ENCODE measurements around the gene PELI2. TPM values are rescaled to one million over a fixed set of nuclear protein-coding genes. Genes with fewer than 3 reads are reported as not detected.

PELI2 gene
- total RNA-seq, 1 experiment from 2014 or later: 9.3 TPM

DNA sequence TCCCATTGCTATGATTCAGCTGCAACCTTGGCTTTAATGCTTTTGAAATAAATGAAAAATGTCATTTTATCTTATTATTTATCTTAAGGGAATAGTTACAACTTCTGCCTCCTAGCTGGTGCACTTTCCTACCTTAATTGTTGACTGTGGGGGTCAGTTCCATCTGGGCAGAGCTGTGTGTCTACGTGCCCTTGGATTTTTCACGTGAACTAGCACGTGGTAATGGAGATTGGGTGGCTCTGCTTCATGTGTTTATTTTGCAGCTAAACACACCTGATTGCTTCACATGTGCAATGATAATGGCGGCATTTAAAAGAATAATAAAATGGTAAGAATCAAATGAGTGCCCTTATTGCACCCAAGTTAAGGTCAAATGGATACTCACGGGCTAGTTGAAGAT, 10.6 kb upstream of the PELI2 start:
- no peaks in the 10 kb centered on the region for H3K36me3 ChIP-seq
- DNase-seq: no peak
- no peaks in the 10 kb centered on the region for H3K4me1 ChIP-seq
- H3K27me3 ChIP-seq: no peaks in the 10 kb centered on the region
- no peak overlapping the region for H3K27ac ChIP-seq
- no peaks in the 10 kb centered on the region for H3K9me3 ChIP-seq (replicated peaks)
- no peak overlapping the region for H3K4me3 ChIP-seq

DNA sequence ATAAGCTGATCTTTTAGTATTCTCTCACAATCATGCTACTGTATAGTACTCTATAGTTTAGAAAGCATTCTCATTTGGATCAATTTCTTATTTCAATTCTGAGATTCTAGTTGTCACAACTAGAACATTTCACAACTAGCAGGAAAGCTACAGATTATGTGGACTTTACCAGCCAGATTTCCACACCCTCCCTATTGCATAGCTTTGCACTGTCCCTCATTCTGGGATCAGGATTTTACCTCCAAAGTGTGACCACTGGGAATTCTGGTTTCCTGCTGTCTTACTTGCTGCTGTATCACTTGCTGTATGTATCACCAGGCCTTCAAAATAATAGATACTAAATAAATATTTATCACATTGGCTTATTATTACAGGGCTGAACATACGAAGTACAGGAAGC, 10.2 kb upstream of the PELI2 start:
- Histone ChIP-seq H3K27me3 (no peaks in the 10 kb centered on the region), H3K4me3 (no peak overlapping the region), H3K27ac (no peak overlapping the region), H3K9me3 (replicated peaks) (no peaks in the 10 kb centered on the region), H3K4me1 (no peaks in the 10 kb centered on the region), H3K36me3 (no peaks in the 10 kb centered on the region)
- no peak for DNase-seq

DNA sequence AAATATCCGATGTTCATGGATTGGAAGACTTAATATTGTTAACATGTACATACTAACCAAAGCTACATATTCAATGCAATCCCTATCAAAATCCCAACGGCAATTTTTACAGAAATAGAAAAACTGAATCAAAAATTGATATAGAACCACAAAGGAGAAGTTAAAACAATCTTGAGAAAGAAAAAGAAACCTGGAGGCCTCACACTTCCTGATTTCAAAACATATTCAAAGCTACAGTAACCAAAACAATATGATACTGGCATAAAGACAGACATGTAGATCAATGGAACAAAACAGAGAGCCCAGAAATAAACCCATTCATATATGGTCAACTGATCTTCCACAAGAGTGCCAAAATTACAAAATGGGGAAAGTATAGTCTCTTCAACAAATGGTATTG, 5.4 kb upstream of the PELI2 start:
- Histone ChIP-seq H3K4me3 (no peak overlapping the region), H3K9me3 (replicated peaks) (no peaks in the 10 kb centered on the region), H3K4me1 (no peaks in the 10 kb centered on the region), H3K36me3 (no peaks in the 10 kb centered on the region), H3K27ac (no peak overlapping the region), H3K27me3 (no peaks in the 10 kb centered on the region)
- no peak for DNase-seq

DNA sequence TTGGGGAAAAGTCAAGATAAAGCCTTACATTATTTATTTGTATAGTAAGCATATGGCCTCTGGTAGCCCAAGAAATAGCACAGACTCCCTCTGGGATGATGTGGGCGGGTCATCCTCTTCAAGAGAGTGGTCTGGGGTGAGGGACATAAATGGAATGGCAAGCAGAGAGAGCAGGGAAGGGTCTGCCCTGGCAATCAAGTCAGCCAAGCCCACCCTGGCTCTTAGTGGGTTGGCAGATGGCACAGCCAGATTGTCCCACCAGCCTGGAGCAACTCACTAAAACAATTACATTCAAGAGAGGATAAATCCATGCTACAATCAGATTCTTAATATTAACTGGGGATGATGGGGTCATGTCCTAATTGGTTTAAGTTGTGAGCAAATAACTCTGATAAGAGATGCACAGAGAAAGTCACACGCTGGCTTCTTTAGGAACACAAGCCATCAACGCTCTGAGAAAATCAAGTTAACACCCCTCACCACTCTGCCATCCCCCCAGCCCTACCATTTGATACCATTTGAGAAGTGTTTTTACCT, 2.8 kb upstream of the PELI2 start:
- no peak for DNase-seq
- no peaks in the 10 kb centered on the region for H3K9me3 ChIP-seq (replicated peaks)
- H3K4me1 ChIP-seq: no peaks in the 10 kb centered on the region
- H3K4me3 ChIP-seq: no peak overlapping the region
- no peaks in the 10 kb centered on the region for H3K27me3 ChIP-seq
- no peak overlapping the region for H3K27ac ChIP-seq
- no peaks in the 10 kb centered on the region for H3K36me3 ChIP-seq

DNA sequence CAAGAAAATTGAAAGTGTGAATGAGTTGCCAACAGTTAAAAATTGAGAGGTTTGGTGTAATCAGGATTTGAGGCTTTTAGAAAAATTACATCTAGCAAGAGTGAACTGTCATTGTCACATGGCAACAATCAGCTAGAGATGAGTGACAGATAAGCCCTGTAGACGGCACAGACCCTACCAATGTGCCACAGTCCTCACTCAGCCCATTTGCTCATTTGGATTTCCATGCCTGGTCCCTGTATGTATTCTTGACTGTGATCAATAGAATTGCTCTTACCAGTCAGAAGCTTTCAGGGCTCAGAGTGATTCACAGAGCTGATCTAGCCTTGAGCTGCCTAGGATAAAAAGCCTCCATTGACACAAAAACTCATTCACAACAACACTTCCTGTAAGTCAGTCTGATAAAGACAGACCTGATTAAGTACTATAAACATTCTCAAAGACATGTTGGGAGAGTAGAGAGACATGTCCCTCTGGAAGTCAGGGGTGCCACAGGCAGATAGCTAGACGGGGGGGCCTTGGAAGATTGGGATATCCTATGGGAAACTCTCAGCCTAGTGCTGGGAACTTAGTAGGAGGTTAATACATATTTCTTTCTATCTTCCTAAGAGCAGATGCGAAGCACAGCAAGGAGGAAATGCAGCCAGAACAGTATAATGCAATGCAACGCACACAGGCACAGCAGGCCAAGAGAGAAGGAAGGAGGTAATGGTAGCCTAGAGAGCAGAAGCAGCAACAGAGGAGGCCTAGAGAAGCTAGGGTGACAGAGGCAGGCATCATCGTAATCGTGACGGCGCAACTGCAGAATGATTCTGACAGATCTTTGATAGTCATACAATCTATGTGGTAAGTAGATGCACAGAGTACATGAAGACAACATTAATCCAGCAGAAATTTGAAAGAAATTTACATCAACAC, 2.0 kb upstream of the PELI2 start:
- DNase-seq: no peak
- no peak overlapping the region for H3K27ac ChIP-seq
- H3K4me3 ChIP-seq: no peak overlapping the region
- H3K9me3 ChIP-seq (replicated peaks): no peaks in the 10 kb centered on the region
- H3K27me3 ChIP-seq: no peaks in the 10 kb centered on the region
- H3K36me3 ChIP-seq: no peaks in the 10 kb centered on the region
- no peaks in the 10 kb centered on the region for H3K4me1 ChIP-seq

DNA sequence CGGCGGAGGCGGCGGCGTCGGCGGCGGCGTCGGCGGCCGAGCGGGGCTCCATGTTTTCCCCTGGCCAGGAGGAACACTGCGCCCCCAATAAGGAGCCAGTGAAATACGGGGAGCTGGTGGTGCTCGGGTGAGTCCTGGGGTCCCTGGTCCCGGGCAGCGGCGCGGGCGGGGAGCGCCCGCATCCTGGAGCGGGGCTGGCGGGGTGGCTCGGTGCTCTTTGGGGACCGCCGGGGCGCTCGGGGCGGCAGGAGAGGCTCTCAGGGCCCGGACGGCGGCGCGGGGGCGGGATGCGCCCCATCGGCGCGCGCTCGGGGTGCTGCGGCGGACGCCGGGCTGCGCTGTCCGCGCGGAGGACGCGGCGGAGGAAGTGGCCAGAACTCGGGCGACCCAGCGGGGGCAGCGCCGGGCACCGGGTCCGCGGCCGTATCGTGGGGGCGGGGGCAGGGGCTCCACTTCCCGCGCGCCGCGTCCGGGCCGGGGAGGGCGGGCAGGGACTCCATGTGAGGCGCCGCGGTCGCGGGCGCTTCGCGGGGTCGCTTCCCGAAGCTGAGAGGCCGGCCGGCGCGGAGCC, 485 bp downstream of the PELI2 start:
- no peaks in the 10 kb centered on the region for H3K4me1 ChIP-seq
- peak overlapping the region; percentile 86 for H3K4me3 ChIP-seq
- no peaks in the 10 kb centered on the region for H3K27me3 ChIP-seq
- no peaks in the 10 kb centered on the region for H3K36me3 ChIP-seq
- peak; percentile 9 to 40 for DNase-seq
- H3K27ac ChIP-seq: peak overlapping the region; percentile 43
- H3K9me3 ChIP-seq (replicated peaks): no peaks in the 10 kb centered on the region

DNA sequence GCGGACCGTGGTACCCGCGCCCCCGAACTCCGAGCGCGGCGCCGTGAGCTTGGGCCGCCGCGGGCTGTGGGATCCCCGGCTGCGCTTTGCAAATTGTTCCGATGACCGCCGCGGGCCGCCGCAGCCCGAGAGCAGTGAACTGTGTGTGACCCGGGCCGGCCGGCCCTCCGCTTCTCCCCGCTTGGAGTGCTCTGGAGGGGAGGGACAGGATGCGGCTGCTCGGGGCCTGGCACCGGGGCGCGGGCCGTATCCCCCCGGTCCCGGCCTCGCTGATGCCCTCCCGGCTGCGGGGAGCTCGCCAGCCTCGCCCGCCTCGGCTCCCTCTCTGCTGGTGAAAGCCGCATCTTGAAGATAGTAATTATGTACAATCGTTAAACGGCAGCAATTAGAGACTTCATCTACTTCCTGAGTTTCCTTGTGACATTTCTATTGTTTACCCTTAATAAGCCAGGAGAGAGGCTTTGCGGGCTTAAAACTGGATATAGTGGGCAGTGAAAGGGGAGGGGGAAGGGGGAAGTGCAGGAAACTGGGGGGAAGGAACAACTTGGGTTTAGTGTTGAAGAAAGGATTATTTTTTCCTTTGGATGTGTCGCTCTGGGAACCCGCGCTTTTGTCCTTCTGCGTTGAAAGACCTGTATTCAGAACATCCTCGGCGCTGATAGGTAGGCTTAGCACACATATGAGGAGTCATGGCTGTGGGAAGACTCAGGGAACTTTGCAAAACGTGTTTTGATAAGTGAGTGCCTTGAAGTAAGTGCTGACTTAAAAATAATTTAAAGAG, 1.2 kb downstream of the PELI2 start:
- Histone ChIP-seq H3K36me3 (no peaks in the 10 kb centered on the region), H3K4me3 (peak overlapping the region; percentile 86), H3K27ac (peak overlapping the region; percentile 43), H3K27me3 (no peaks in the 10 kb centered on the region), H3K9me3 (replicated peaks) (no peaks in the 10 kb centered on the region), H3K4me1 (no peaks in the 10 kb centered on the region)
- DNase-seq: peak; percentile 38 to 48

DNA sequence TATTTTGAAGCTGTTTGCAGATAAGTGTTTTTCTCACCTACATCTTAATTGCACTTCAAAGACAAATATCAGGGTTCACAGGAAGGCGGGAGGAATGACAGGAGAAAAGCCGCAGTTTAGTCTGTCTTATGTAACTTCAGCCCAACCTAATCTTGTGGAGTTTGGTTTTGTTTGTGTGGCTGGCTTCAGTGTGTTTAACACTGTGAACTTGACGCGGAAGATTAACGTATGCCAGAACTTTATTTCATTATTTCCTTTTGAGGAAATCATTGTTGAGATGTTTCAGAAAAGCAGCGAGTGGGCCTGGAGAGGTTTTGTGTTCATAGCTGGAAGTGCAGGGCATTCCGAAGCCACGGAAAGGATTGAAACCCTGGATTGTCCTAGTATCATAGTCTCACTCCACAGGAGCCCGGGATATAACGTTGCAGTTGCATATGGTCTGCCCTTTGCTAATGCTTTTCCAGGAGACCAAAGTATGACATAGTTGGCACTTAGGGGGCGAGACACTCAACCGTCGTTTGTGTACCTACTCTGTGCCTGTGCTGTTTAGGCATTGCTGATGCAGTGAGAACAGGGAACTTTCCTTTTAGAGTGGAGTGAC, 2.0 kb downstream of the PELI2 start:
- no peaks in the 10 kb centered on the region for H3K27me3 ChIP-seq
- no peak overlapping the region; the same call in 1 of the 2 replicates for H3K27ac ChIP-seq
- no peaks in the 10 kb centered on the region for H3K36me3 ChIP-seq
- H3K4me1 ChIP-seq: no peaks in the 10 kb centered on the region
- H3K9me3 ChIP-seq (replicated peaks): no peaks in the 10 kb centered on the region
- peak overlapping the region; percentile 86 for H3K4me3 ChIP-seq
- peak; percentile 9 to 42 for DNase-seq

DNA sequence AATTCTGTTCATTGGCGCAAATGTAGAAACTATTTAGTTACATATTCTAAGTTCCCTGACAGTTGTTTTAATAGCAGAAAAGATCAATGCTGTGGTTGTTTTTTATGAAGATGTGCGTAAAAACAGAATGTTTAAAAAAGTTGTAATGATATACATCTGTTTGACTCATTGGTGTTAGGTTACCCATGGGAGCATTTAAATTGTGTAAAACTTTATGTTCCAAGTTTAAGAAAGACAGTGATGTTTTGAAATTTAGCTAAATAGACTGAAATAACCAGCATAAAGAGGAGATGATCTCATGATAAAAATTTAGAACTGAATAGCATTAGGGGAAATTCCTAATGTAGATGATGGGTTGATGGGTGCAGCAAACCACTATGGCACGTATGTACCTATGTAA, 3.6 kb downstream of the PELI2 start:
- H3K9me3 ChIP-seq (replicated peaks): no peaks in the 10 kb centered on the region
- H3K36me3 ChIP-seq: no peaks in the 10 kb centered on the region
- H3K27ac ChIP-seq: no peak overlapping the region
- H3K4me3 ChIP-seq: no peak overlapping the region
- no peak for DNase-seq
- no peaks in the 10 kb centered on the region for H3K27me3 ChIP-seq
- H3K4me1 ChIP-seq: peaks cover 8% of the 10 kb centered on the region; the same call in 1 of the 2 replicates

DNA sequence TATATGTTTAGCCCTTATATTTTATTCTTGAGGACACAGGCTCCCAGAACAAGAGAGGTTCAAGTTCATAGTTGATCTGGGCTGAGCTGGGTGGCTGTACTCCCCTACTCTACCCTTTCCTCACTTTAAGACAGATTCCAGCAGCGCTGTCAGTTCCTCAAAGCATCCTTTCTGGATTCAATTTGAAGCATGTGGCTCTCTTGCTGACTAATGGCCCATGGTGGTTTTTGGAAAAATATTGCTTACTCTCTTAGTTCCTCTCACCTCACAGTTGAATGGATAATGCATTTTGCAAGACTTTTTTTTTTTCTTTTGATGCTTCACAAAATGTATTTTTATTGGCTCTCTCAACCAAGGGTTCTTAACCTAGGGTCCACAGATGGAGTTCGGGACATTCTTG, 4.1 kb downstream of the PELI2 start:
- Histone ChIP-seq H3K4me3 (no peak overlapping the region), H3K4me1 (peaks cover 8% of the 10 kb centered on the region; the same call in 1 of the 2 replicates), H3K36me3 (no peaks in the 10 kb centered on the region), H3K27me3 (no peaks in the 10 kb centered on the region), H3K9me3 (replicated peaks) (no peaks in the 10 kb centered on the region), H3K27ac (no peak overlapping the region)
- no peak for DNase-seq

DNA sequence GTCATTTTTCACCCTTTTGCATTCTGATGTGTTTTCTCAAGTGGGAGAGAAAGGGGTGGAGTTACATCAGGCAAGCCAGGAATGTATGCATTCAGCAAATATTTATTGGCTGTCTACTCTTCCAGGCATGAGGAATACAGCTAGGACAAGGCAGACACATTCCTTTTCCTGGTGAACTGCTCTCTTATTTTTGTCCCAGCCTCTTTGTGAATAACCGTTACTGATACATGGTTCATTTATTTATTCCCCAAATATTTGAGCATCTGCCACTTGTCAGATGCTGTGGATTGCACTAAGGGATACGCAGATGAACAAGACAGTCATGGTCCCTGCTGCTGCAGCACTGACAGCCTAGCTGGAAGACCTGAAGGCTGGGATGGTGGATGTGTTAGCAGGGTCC, 6.1 kb downstream of the PELI2 start:
- H3K4me1 ChIP-seq: peaks cover 8% of the 10 kb centered on the region; the same call in 1 of the 2 replicates
- no peak overlapping the region for H3K4me3 ChIP-seq
- no peaks in the 10 kb centered on the region for H3K9me3 ChIP-seq (replicated peaks)
- no peaks in the 10 kb centered on the region for H3K27me3 ChIP-seq
- no peak overlapping the region for H3K27ac ChIP-seq
- no peaks in the 10 kb centered on the region for H3K36me3 ChIP-seq
- DNase-seq: no peak

DNA sequence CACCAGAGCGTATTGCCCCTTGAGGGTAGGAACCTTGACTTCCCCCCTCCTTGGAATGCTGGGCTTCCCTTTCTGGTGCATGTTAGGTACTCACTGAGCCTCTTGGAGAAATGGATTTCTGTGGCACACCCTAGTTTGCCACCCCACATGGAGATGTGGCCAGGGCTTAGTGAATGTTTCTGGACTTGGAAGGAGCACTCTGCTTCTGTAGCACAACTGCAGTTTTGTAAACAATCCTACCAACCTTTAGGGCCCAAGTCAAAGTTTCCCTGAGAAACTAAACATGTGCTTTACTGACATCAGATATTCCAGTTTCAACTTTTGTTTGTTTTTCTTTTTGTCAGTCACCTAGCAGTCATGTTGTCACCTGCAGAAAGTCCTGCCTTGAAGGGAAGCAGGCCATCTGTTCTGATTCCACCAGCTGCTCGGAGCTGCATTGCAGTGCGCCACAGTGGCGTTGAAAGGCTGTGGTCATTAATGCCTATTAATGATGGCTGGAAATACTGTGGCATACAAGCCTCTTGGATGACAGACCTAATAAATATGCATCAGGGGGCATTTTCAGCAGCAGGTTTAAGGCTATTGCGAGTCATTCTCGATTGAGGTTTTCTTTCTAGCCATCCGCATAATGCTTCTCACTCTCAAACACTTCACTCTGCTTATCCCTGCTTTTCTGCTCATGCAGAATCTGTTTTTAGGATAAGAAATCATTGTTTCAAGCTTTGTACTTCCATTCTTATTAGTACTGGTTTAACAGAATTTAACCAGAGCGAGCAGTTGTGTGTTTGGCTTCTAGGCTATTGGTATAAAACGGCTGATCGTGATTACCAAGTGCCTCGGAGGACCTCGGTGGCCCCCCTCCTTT, 7.8 kb downstream of the PELI2 start:
- no peaks in the 10 kb centered on the region for H3K36me3 ChIP-seq
- no peaks in the 10 kb centered on the region for H3K27me3 ChIP-seq
- no peaks in the 10 kb centered on the region for H3K9me3 ChIP-seq (replicated peaks)
- peak; percentile 22 to 38 for DNase-seq
- H3K4me3 ChIP-seq: no peak overlapping the region
- H3K4me1 ChIP-seq: peaks cover 8% of the 10 kb centered on the region; the same call in 1 of the 2 replicates
- no peak overlapping the region for H3K27ac ChIP-seq

DNA sequence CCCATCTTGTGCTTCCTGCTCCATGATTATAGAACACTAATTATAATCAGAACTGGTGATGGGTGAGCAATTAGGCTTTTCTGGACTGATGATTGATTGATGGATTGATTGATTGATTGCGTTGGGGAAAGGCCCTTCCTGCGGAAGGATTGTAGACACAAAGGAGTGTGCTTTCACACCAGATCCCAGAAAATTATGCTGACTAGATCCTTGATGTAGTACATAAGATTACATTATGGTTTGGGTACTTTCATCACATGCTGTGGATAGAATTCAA, 8.4 kb downstream of the PELI2 start:
- H3K27ac ChIP-seq: no peak overlapping the region
- no peak for DNase-seq
- H3K4me3 ChIP-seq: no peak overlapping the region
- peaks cover 8% of the 10 kb centered on the region; the same call in 1 of the 2 replicates for H3K4me1 ChIP-seq
- H3K27me3 ChIP-seq: no peaks in the 10 kb centered on the region
- H3K9me3 ChIP-seq (replicated peaks): no peaks in the 10 kb centered on the region
- H3K36me3 ChIP-seq: no peaks in the 10 kb centered on the region

DNA sequence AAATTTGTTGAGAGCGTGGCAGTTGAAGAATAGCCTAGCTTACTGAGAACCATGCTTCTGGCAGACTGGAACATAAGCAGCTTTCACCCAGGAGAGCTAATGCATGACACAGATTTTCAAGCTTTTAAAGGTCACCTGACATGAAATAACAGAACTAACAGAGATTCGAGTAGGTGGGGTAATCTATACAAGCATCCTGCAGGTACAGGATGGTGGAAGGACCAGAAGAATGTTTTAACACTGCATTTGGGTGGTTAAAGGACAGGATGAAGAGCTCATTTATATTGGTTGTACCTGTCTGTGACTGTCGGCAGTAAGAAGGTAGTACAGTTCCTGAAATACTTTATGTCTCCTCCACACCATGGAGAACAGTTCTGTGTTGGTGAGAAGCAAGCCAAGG, 8.9 kb downstream of the PELI2 start:
- Histone ChIP-seq H3K36me3 (no peaks in the 10 kb centered on the region), H3K27ac (no peak overlapping the region), H3K27me3 (no peaks in the 10 kb centered on the region), H3K4me3 (no peak overlapping the region), H3K4me1 (peaks cover 8% of the 10 kb centered on the region; the same call in 1 of the 2 replicates), H3K9me3 (replicated peaks) (no peaks in the 10 kb centered on the region)
- no peak for DNase-seq

Measured in SJCRH30 (cell line).